ENCODE measurements around the gene ARHGAP36. TPM values are rescaled to one million over a fixed set of nuclear protein-coding genes. Genes with fewer than 3 reads are reported as not detected.

Gene ARHGAP36
- total and polyA plus RNA-seq, 8 donors: 0.10 to 0.26 (median 0.14) TPM; not detected in 2

Other genes starting within 250 kb of the ARHGAP36 start
- gene ENOX2, start 155.1 kb upstream of the ARHGAP36 start, total RNA-seq: 10 to 100 TPM; 12.8 to 13.4 TPM
- gene ENOX2, start 155.1 kb upstream of the ARHGAP36 start, polyA plus RNA-seq (ENCODE audit: insufficient read length in 6 of 6): 10 to 100 TPM in 5 of 6 donors, 1 to 10 TPM in 1; 2.0 to 11.1 (median 10.9) TPM
- not detected for gene IGSF1, start 231.0 kb downstream of the ARHGAP36 start, total RNA-seq
- 10 to 100 TPM; 12.4 to 21.7 (median 16.0) TPM for gene IGSF1, start 231.0 kb downstream of the ARHGAP36 start, polyA plus RNA-seq (ENCODE audit: insufficient read length in 6 of 6)

All from left lung (tissue), 8 donors.